ENCODE measurements around the gene ARMCX2.

ARMCX2 gene

GRCh38 chrX:101659601-101660063 lies at the start of gene ARMCX2:
TSS of gene ARMCX2 (minus strand) at chrX:101659850. CDS start at chrX:101657588, 2,262 bp downstream.
- no peaks in the 10 kb centered on the region for H3K9me3 ChIP-seq (ENCODE audit: control insufficient read depth in 5 of 5, low read length in 5 of 5)
- no peak within 1 kb of the TSS for H3K27ac ChIP-seq (ENCODE audit: low read depth, low read length)
- H3K9ac ChIP-seq (ENCODE audit: low read length in 5 of 5), result peak within 1 kb of the TSS in 4 of 5 donors; percentile 8 to 71 (median 42)
- H3K36me3 ChIP-seq (ENCODE audit: control insufficient read depth in 5 of 5, insufficient read depth in 5 of 5, low read length in 5 of 5), result peaks cover 0 to 11% (median 0%) of the 10 kb centered on the region in 5 donors
- peaks cover 0 to 12% (median 5%) of the 10 kb centered on the region in 5 donors for H3K4me1 ChIP-seq (ENCODE audit: control insufficient read depth in 5 of 5, insufficient read depth in 5 of 5, low read length in 5 of 5)
- peaks cover 5 to 19% (median 8%) of the 10 kb centered on the region in 5 donors for H3K27me3 ChIP-seq (ENCODE audit: control insufficient read depth in 5 of 5, insufficient read depth in 4 of 5, low read length in 5 of 5)
- peak within 1 kb of the TSS; percentile 72 to 90 (median 78) for H3K4me3 ChIP-seq (ENCODE audit: low read depth in 1 of 5, low read length in 5 of 5)

GRCh38 chrX:101709384-101709783 lies 49.7 kb upstream of the ARMCX2 start:
- no peaks in the 10 kb centered on the region for H3K9me3 ChIP-seq (ENCODE audit: control insufficient read depth in 5 of 5, low read length in 5 of 5)
- no peaks in the 10 kb centered on the region for H3K4me1 ChIP-seq (ENCODE audit: control insufficient read depth in 5 of 5, insufficient read depth in 5 of 5, low read length in 5 of 5)
- no peak overlapping the region for H3K9ac ChIP-seq (ENCODE audit: low read length in 5 of 5)
- no peaks in the 10 kb centered on the region for H3K27me3 ChIP-seq (ENCODE audit: control insufficient read depth in 5 of 5, insufficient read depth in 4 of 5, low read length in 5 of 5)
- H3K4me3 ChIP-seq (ENCODE audit: low read depth in 1 of 5, low read length in 5 of 5), result no peak overlapping the region
- no peaks in the 10 kb centered on the region for H3K36me3 ChIP-seq (ENCODE audit: control insufficient read depth in 5 of 5, insufficient read depth in 5 of 5, low read length in 5 of 5)
- H3K27ac ChIP-seq (ENCODE audit: low read depth, low read length), result no peak overlapping the region

- Histone ChIP-seq H3K36me3 (ENCODE audit: control insufficient read depth in 5 of 5, insufficient read depth in 5 of 5, low read length in 5 of 5) (no peaks in the 10 kb centered on the region), H3K9me3 (ENCODE audit: control insufficient read depth in 5 of 5, low read length in 5 of 5) (no peaks in the 10 kb centered on the region), H3K4me3 (ENCODE audit: low read depth in 1 of 5, low read length in 5 of 5) (no peak overlapping the region), H3K9ac (ENCODE audit: low read length in 5 of 5) (no peak overlapping the region), H3K27me3 (ENCODE audit: control insufficient read depth in 5 of 5, insufficient read depth in 4 of 5, low read length in 5 of 5) (no peaks in the 10 kb centered on the region), H3K4me1 (ENCODE audit: control insufficient read depth in 5 of 5, insufficient read depth in 5 of 5, low read length in 5 of 5) (no peaks in the 10 kb centered on the region), H3K27ac (ENCODE audit: low read depth, low read length) (no peak overlapping the region)
Observed at GRCh38 chrX:101708163-101708562, 48.5 kb upstream of the ARMCX2 start.

- H3K9ac ChIP-seq (ENCODE audit: low read length in 5 of 5), result no peak overlapping the region
- H3K4me3 ChIP-seq (ENCODE audit: low read depth in 1 of 5, low read length in 5 of 5), result no peak overlapping the region
- H3K4me1 ChIP-seq (ENCODE audit: control insufficient read depth in 5 of 5, insufficient read depth in 5 of 5, low read length in 5 of 5), result no peaks in the 10 kb centered on the region
- no peaks in the 10 kb centered on the region for H3K36me3 ChIP-seq (ENCODE audit: control insufficient read depth in 5 of 5, insufficient read depth in 5 of 5, low read length in 5 of 5)
- no peak overlapping the region for H3K27ac ChIP-seq (ENCODE audit: low read depth, low read length)
- no peaks in the 10 kb centered on the region for H3K9me3 ChIP-seq (ENCODE audit: control insufficient read depth in 5 of 5, low read length in 5 of 5)
- H3K27me3 ChIP-seq (ENCODE audit: control insufficient read depth in 5 of 5, insufficient read depth in 4 of 5, low read length in 5 of 5), result peaks cover 0 to 25% (median 8%) of the 10 kb centered on the region in 5 donors
Observed at GRCh38 chrX:101693476-101693875, 33.8 kb upstream of the ARMCX2 start.

- H3K36me3 ChIP-seq (ENCODE audit: control insufficient read depth in 5 of 5, insufficient read depth in 5 of 5, low read length in 5 of 5), result no peaks in the 10 kb centered on the region
- no peak overlapping the region for H3K9ac ChIP-seq (ENCODE audit: low read length in 5 of 5)
- peaks cover 0 to 33% (median 12%) of the 10 kb centered on the region in 5 donors for H3K27me3 ChIP-seq (ENCODE audit: control insufficient read depth in 5 of 5, insufficient read depth in 4 of 5, low read length in 5 of 5)
- H3K27ac ChIP-seq (ENCODE audit: low read depth, low read length), result no peak overlapping the region
- no peak overlapping the region for H3K4me3 ChIP-seq (ENCODE audit: low read depth in 1 of 5, low read length in 5 of 5)
- H3K4me1 ChIP-seq (ENCODE audit: control insufficient read depth in 5 of 5, insufficient read depth in 5 of 5, low read length in 5 of 5), result no peaks in the 10 kb centered on the region
- H3K9me3 ChIP-seq (ENCODE audit: control insufficient read depth in 5 of 5, low read length in 5 of 5), result no peaks in the 10 kb centered on the region
Observed at GRCh38 chrX:101691835-101692234, 32.2 kb upstream of the ARMCX2 start.

- H3K27me3 ChIP-seq (ENCODE audit: control insufficient read depth in 5 of 5, insufficient read depth in 4 of 5, low read length in 5 of 5), result peaks cover 0 to 23% (median 12%) of the 10 kb centered on the region in 5 donors
- H3K27ac ChIP-seq (ENCODE audit: low read depth, low read length), result no peak overlapping the region
- no peak overlapping the region for H3K4me3 ChIP-seq (ENCODE audit: low read depth in 1 of 5, low read length in 5 of 5)
- no peaks in the 10 kb centered on the region for H3K4me1 ChIP-seq (ENCODE audit: control insufficient read depth in 5 of 5, insufficient read depth in 5 of 5, low read length in 5 of 5)
- H3K9me3 ChIP-seq (ENCODE audit: control insufficient read depth in 5 of 5, low read length in 5 of 5), result no peaks in the 10 kb centered on the region
- no peak overlapping the region for H3K9ac ChIP-seq (ENCODE audit: low read length in 5 of 5)
- no peaks in the 10 kb centered on the region for H3K36me3 ChIP-seq (ENCODE audit: control insufficient read depth in 5 of 5, insufficient read depth in 5 of 5, low read length in 5 of 5)
Observed at GRCh38 chrX:101686574-101686973, 26.9 kb upstream of the ARMCX2 start.

- no peaks in the 10 kb centered on the region for H3K4me1 ChIP-seq (ENCODE audit: control insufficient read depth in 5 of 5, insufficient read depth in 5 of 5, low read length in 5 of 5)
- no peaks in the 10 kb centered on the region for H3K36me3 ChIP-seq (ENCODE audit: control insufficient read depth in 5 of 5, insufficient read depth in 5 of 5, low read length in 5 of 5)
- H3K27me3 ChIP-seq (ENCODE audit: control insufficient read depth in 5 of 5, insufficient read depth in 4 of 5, low read length in 5 of 5), result peaks cover 0 to 23% (median 12%) of the 10 kb centered on the region in 5 donors
- no peak overlapping the region for H3K27ac ChIP-seq (ENCODE audit: low read depth, low read length)
- no peak overlapping the region for H3K9ac ChIP-seq (ENCODE audit: low read length in 5 of 5)
- H3K9me3 ChIP-seq (ENCODE audit: control insufficient read depth in 5 of 5, low read length in 5 of 5), result no peaks in the 10 kb centered on the region
- no peak overlapping the region for H3K4me3 ChIP-seq (ENCODE audit: low read depth in 1 of 5, low read length in 5 of 5)
Observed at GRCh38 chrX:101685923-101686322, 26.3 kb upstream of the ARMCX2 start.

- Histone ChIP-seq H3K27ac (ENCODE audit: low read depth, low read length) (no peak overlapping the region), H3K27me3 (ENCODE audit: control insufficient read depth in 5 of 5, insufficient read depth in 4 of 5, low read length in 5 of 5) (peaks cover 0 to 12% (median 4%) of the 10 kb centered on the region in 5 donors), H3K9me3 (ENCODE audit: control insufficient read depth in 5 of 5, low read length in 5 of 5) (no peaks in the 10 kb centered on the region), H3K4me1 (ENCODE audit: control insufficient read depth in 5 of 5, insufficient read depth in 5 of 5, low read length in 5 of 5) (no peaks in the 10 kb centered on the region), H3K4me3 (ENCODE audit: low read depth in 1 of 5, low read length in 5 of 5) (no peak overlapping the region), H3K9ac (ENCODE audit: low read length in 5 of 5) (no peak overlapping the region), H3K36me3 (ENCODE audit: control insufficient read depth in 5 of 5, insufficient read depth in 5 of 5, low read length in 5 of 5) (no peaks in the 10 kb centered on the region)
Observed at GRCh38 chrX:101682723-101683122, 23.1 kb upstream of the ARMCX2 start.

- H3K9ac ChIP-seq (ENCODE audit: low read length in 5 of 5), result no peak overlapping the region
- H3K9me3 ChIP-seq (ENCODE audit: control insufficient read depth in 5 of 5, low read length in 5 of 5), result no peaks in the 10 kb centered on the region
- H3K36me3 ChIP-seq (ENCODE audit: control insufficient read depth in 5 of 5, insufficient read depth in 5 of 5, low read length in 5 of 5), result no peaks in the 10 kb centered on the region
- H3K27me3 ChIP-seq (ENCODE audit: control insufficient read depth in 5 of 5, insufficient read depth in 4 of 5, low read length in 5 of 5), result peaks cover 0 to 5% (median 5%) of the 10 kb centered on the region in 5 donors
- no peak overlapping the region for H3K4me3 ChIP-seq (ENCODE audit: low read depth in 1 of 5, low read length in 5 of 5)
- H3K4me1 ChIP-seq (ENCODE audit: control insufficient read depth in 5 of 5, insufficient read depth in 5 of 5, low read length in 5 of 5), result no peaks in the 10 kb centered on the region
- H3K27ac ChIP-seq (ENCODE audit: low read depth, low read length), result no peak overlapping the region
Observed at GRCh38 chrX:101677028-101677427, 17.4 kb upstream of the ARMCX2 start.

- Histone ChIP-seq H3K4me3 (ENCODE audit: low read depth in 1 of 5, low read length in 5 of 5) (no peak overlapping the region), H3K27ac (ENCODE audit: low read depth, low read length) (no peak overlapping the region), H3K27me3 (ENCODE audit: control insufficient read depth in 5 of 5, insufficient read depth in 4 of 5, low read length in 5 of 5) (peaks cover 0 to 5% (median 5%) of the 10 kb centered on the region in 5 donors), H3K4me1 (ENCODE audit: control insufficient read depth in 5 of 5, insufficient read depth in 5 of 5, low read length in 5 of 5) (no peaks in the 10 kb centered on the region), H3K9ac (ENCODE audit: low read length in 5 of 5) (no peak overlapping the region), H3K36me3 (ENCODE audit: control insufficient read depth in 5 of 5, insufficient read depth in 5 of 5, low read length in 5 of 5) (no peaks in the 10 kb centered on the region), H3K9me3 (ENCODE audit: control insufficient read depth in 5 of 5, low read length in 5 of 5) (no peaks in the 10 kb centered on the region)
Observed at GRCh38 chrX:101676571-101676970, 16.9 kb upstream of the ARMCX2 start.
